ENCODE results near the gene KANK3.

KANK3 gene

DNA sequence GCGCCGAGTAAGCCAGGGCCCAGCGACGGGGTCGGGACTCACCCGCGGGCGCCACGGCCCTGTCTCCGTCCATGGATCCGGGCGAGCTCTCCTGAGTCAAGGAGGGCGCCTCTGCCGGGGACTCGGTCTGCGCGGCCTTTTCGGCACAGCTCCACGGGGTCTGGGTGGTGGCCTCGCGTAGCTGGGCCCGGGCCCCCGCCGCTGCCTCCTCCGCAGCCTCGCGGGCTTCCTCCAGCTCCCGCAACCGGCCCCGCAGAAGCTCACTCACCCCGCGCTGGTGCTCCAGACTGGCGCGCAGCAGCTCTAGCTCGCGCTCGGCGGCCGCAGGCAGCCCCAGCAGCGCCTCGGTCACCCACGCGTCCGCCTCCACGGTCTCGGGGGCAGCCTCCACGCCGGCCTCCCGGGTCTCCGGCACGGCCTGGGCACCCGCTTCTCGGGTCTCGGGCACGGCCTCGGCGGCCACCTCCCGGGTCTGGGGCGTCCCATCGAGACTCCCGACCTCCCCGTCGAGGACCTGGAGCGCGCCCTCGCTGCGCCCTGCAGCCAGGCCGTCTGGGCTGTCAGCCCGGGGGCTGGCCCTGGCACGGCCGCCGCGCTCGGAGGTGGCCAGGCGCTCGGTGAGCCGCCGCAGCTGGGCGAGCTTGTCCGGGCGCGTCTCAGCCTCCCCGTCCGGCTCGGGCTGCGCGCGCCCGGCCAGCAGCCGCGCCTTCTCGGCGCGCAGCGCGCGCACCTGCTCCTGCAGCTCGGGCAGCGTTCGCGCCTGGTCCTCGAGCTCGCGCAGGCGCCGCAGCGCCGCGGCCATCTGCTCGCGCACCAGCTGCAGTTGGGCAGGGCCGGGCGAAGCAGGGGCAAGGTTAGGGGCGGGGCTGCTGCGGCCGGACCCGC, 8.4 kb downstream of the KANK3 start:
- no peaks in the 10 kb centered on the region for H3K9me3 ChIP-seq (ENCODE audit: control insufficient read depth, low read length)
- peak overlapping the region; percentile 53 for H2AFZ ChIP-seq
- H3K4me3 ChIP-seq (ENCODE audit: low read depth, low read length): peak overlapping the region; percentile 42
- no peaks in the 10 kb centered on the region for H3K4me1 ChIP-seq
- no peaks in the 10 kb centered on the region for H3K79me2 ChIP-seq
- H3K36me3 ChIP-seq (ENCODE audit: control insufficient read depth, insufficient read depth, low read length): no peaks in the 10 kb centered on the region
- no peaks in the 10 kb centered on the region for H3K27me3 ChIP-seq (ENCODE audit: control insufficient read depth, insufficient read depth, low read length)
- H3K27ac ChIP-seq: no peak overlapping the region
- TF ChIP-seq, protein P1, sequence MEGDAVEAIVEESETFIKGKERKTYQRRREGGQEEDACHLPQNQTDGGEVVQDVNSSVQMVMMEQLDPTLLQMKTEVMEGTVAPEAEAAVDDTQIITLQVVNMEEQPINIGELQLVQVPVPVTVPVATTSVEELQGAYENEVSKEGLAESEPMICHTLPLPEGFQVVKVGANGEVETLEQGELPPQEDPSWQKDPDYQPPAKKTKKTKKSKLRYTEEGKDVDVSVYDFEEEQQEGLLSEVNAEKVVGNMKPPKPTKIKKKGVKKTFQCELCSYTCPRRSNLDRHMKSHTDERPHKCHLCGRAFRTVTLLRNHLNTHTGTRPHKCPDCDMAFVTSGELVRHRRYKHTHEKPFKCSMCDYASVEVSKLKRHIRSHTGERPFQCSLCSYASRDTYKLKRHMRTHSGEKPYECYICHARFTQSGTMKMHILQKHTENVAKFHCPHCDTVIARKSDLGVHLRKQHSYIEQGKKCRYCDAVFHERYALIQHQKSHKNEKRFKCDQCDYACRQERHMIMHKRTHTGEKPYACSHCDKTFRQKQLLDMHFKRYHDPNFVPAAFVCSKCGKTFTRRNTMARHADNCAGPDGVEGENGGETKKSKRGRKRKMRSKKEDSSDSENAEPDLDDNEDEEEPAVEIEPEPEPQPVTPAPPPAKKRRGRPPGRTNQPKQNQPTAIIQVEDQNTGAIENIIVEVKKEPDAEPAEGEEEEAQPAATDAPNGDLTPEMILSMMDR (IDR thresholded peaks at IDR 0.05): no peak
- H3K9ac ChIP-seq: no peak overlapping the region
- H3K4me2 ChIP-seq (ENCODE audit: low read length): peak overlapping the region; percentile 65

DNA sequence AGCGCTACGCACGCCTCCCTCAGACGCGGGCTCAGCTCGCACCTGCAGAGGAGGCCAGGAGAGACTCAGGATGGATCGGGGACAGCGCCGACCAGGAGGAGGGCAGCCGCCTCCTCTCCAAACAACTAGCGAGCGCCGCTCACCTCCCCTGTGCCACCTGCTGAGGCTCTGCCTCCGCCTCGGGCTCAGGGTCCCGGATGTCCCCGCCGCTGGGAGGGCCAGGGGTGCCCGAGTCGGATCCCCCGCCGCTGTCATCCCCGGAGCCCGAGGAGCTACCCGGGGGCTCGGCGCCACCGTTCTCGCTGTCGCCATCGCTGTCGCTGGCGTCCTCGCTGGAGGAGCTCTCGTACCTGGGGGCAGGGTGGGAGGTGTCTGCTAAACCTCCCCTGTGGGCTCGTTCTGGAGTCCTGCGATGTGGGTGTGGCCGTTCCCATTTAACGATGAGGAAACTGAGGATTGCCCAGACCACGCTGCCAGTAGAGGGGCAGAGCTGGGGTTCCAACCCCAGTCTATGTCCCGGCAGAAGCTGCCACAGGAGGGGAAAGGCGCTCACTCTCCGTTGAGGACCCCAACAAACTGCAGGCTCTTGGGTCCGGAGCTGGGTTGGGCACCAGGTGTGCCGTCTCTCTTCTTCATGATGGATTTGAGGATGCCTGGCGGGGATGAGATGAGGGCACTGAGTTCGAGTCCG, 9.2 kb downstream of the KANK3 start:
- Histone ChIP-seq H3K4me1 (no peaks in the 10 kb centered on the region), H3K4me3 (ENCODE audit: low read depth, low read length) (peak overlapping the region; percentile 42), H3K79me2 (no peaks in the 10 kb centered on the region), H2AFZ (peak overlapping the region; percentile 60), H3K27me3 (ENCODE audit: control insufficient read depth, insufficient read depth, low read length) (no peaks in the 10 kb centered on the region), H3K9ac (no peak overlapping the region), H3K9me3 (ENCODE audit: control insufficient read depth, low read length) (no peaks in the 10 kb centered on the region), H3K36me3 (ENCODE audit: control insufficient read depth, insufficient read depth, low read length) (no peaks in the 10 kb centered on the region), H3K4me2 (ENCODE audit: low read length) (peak overlapping the region; percentile 65), H3K27ac (no peak overlapping the region)
- TF ChIP-seq, protein P1 (IDR thresholded peaks at IDR 0.05): no peak

DNA sequence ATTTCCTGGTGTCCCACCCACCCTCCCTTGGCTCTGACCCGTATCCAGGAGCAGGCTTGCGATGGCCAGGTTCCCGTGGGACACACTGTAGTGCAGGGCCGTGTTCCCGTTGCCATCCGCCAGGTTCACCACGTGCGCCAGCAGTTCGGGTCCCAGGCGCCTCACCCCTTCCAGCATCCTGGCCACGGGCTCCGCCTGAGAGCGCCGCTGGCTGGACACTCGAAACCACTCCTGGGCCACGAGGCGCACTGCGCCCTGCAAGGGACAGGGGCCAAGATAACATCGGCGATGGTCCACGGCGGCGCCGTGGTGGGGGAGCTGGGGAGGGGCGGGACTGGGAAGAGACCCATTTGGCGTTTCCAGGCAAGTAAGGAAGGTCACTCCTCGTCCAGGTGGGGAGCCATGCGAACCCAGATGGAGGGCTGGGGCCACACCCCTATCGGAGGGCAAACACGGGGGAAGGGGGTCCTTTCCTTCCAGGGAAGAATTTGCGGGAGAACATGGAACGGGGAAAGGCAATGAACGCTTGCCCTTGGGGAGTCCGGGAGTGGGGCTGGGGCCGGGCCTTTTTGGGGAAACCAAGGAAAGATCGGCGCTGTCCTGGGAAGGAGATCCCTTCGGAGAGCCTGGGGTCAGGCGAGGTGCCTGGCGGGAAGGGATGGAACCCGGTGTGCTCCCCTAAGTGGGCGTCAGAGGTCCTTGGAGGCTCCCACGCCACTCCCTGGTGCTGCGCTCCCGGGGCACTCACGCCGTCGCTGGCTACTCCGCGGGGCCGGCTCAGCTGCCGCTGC, 9.9 kb downstream of the KANK3 start:
- Histone ChIP-seq H2AFZ (peak overlapping the region; percentile 60), H3K4me1 (no peaks in the 10 kb centered on the region), H3K9me3 (ENCODE audit: control insufficient read depth, low read length) (no peaks in the 10 kb centered on the region), H3K4me2 (ENCODE audit: low read length) (peak overlapping the region; percentile 65), H3K36me3 (ENCODE audit: control insufficient read depth, insufficient read depth, low read length) (no peaks in the 10 kb centered on the region), H3K27me3 (ENCODE audit: control insufficient read depth, insufficient read depth, low read length) (no peaks in the 10 kb centered on the region), H3K9ac (no peak overlapping the region), H3K27ac (no peak overlapping the region), H3K4me3 (ENCODE audit: low read depth, low read length) (peak overlapping the region; percentile 22), H3K79me2 (no peaks in the 10 kb centered on the region)
- TF ChIP-seq, protein P1 (IDR thresholded peaks at IDR 0.05): no peak

DNA sequence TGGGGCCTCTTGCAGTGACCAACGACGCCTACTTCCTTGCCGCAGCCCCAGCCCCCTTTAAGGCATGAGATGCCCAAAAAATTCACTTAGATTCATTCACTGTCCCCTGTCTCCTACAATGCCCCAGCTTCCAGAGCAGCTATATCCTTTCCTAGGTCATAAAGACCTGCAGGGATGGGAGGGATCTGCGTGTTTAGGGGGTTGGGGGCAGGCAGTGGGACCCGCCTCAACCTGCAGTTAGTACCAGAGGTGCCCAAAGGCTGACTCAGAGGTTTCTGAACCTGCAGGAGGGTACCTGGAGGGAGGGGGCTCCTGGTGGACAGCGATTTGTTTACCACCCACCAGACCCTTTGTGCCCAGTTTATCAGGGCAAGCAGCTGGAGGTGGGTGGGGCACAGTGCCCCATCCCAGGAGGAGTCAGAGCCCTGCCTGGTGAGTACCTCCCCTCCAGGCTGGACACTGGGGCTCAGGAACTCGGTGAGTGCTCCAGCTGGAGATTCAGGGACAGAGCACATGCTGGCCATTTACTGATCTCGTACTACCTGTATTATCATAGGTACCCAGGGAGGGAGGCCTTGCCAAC, 11.7 kb downstream of the KANK3 start:
- TF ChIP-seq, protein P1 (IDR thresholded peaks at IDR 0.05): no peak
- H2AFZ ChIP-seq: no peak overlapping the region
- H3K27me3 ChIP-seq (ENCODE audit: control insufficient read depth, insufficient read depth, low read length): no peaks in the 10 kb centered on the region
- no peak overlapping the region for H3K4me2 ChIP-seq (ENCODE audit: low read length)
- no peak overlapping the region for H3K27ac ChIP-seq
- H3K4me3 ChIP-seq (ENCODE audit: low read depth, low read length): no peak overlapping the region
- H3K36me3 ChIP-seq (ENCODE audit: control insufficient read depth, insufficient read depth, low read length): no peaks in the 10 kb centered on the region
- no peaks in the 10 kb centered on the region for H3K79me2 ChIP-seq
- H3K9me3 ChIP-seq (ENCODE audit: control insufficient read depth, low read length): no peaks in the 10 kb centered on the region
- H3K4me1 ChIP-seq: no peaks in the 10 kb centered on the region
- H3K9ac ChIP-seq: no peak overlapping the region

Measured in parathyroid adenoma (tissue), 2 donors.